A172 (cell line): ENCODE data around the gene TERT. TPM values are rescaled to one million over a fixed set of nuclear protein-coding genes. Genes with fewer than 3 reads are reported as not detected.

ENCODE experiments used
- DNase-seq: peaks from one replicate; pipeline ENCODE4 v3.0.0-alpha.2; 2015; ENCODE audit warnings: low spot score
- total RNA-seq: library from RNA; depleted of rRNA; stranded (reverse); fragments of >200 nt; shearing (Covaris generic); gene quantifications from 2 replicates; pipeline ENCODE4 v1.2.3, GENCODE V29; 2014

Gene TERT
- total RNA-seq, 1 experiment from 2014 or later, result 0.95 TPM

- DNase-seq, result no peak
Observed at GRCh38 chr5:1219098-1219767, 75.6 kb downstream of the TERT start.

GRCh38 chr5:1218351-1219080 is 76.4 kb downstream of the TERT start:
- DNase-seq, result no peak

- no peak for DNase-seq
Observed at GRCh38 chr5:1217596-1218206, 77.2 kb downstream of the TERT start.

- no peak for DNase-seq
Observed at GRCh38 chr5:1216918-1217295, 78.0 kb downstream of the TERT start.

- DNase-seq, result no peak
Observed at GRCh38 chr5:1216211-1216917, 78.5 kb downstream of the TERT start.

GRCh38 chr5:1215320-1216096 is 79.4 kb downstream of the TERT start:
- DNase-seq, result no peak

GRCh38 chr5:1214936-1215220 is 80.0 kb downstream of the TERT start:
- no peak for DNase-seq

GRCh38 chr5:1214163-1214935 is 80.5 kb downstream of the TERT start:
- no peak for DNase-seq

- DNase-seq, result no peak
Observed at GRCh38 chr5:1213508-1214162, 81.2 kb downstream of the TERT start.

GRCh38 chr5:1212881-1213280 is 82.0 kb downstream of the TERT start:
- no peak for DNase-seq

- DNase-seq, result no peak
Observed at GRCh38 chr5:1212271-1212670, 82.6 kb downstream of the TERT start.

- DNase-seq, result no peak
Observed at GRCh38 chr5:1211701-1212100, 83.2 kb downstream of the TERT start.

- DNase-seq, result no peak
Observed at GRCh38 chr5:1210832-1211251, 84.0 kb downstream of the TERT start.

- no peak for DNase-seq
Observed at GRCh38 chr5:1209896-1210776, 84.7 kb downstream of the TERT start.

- no peak for DNase-seq
Observed at GRCh38 chr5:1209489-1209852, 85.4 kb downstream of the TERT start.

- no peak for DNase-seq
Observed at GRCh38 chr5:1208743-1209488, 86.0 kb downstream of the TERT start.

- no peak for DNase-seq
Observed at GRCh38 chr5:1208221-1208742, 86.6 kb downstream of the TERT start.

- no peak for DNase-seq
Observed at GRCh38 chr5:1207555-1207954, 87.3 kb downstream of the TERT start.
